ENCODE data around the gene GPATCH8.
A peak's percentile ranks its signal among the peaks of the same experiment; 100 is the strongest.

The GPATCH8 gene

GRCh38 chr17:44387804-44388203 is 115.4 kb downstream of the GPATCH8 start:
- H3K4me3 ChIP-seq (replicated peaks in 1 of 2; ENCODE audit: low read depth in 2 of 2, low read length in 2 of 2), result no peak overlapping the region
- TF ChIP-seq, protein P1, sequence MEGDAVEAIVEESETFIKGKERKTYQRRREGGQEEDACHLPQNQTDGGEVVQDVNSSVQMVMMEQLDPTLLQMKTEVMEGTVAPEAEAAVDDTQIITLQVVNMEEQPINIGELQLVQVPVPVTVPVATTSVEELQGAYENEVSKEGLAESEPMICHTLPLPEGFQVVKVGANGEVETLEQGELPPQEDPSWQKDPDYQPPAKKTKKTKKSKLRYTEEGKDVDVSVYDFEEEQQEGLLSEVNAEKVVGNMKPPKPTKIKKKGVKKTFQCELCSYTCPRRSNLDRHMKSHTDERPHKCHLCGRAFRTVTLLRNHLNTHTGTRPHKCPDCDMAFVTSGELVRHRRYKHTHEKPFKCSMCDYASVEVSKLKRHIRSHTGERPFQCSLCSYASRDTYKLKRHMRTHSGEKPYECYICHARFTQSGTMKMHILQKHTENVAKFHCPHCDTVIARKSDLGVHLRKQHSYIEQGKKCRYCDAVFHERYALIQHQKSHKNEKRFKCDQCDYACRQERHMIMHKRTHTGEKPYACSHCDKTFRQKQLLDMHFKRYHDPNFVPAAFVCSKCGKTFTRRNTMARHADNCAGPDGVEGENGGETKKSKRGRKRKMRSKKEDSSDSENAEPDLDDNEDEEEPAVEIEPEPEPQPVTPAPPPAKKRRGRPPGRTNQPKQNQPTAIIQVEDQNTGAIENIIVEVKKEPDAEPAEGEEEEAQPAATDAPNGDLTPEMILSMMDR (IDR thresholded peaks at IDR 0.05; ENCODE audit: low read depth, low read length), result no peak
- no peak for DNase-seq (ENCODE audit: low read depth in 2 of 2)

- H3K4me3 ChIP-seq (replicated peaks in 1 of 2; ENCODE audit: low read depth in 2 of 2, low read length in 2 of 2), result peak overlapping the region in 1 of 2 donors; percentile 56
- TF ChIP-seq, protein P1 (IDR thresholded peaks at IDR 0.05; ENCODE audit: low read depth, low read length), result no peak
- DNase-seq (ENCODE audit: low read depth in 2 of 2), result no peak
These were observed 117.1 kb downstream of the GPATCH8 start for GRCh38 chr17:44386182-44386525.

GRCh38 chr17:44385287-44386181 is 117.7 kb downstream of the GPATCH8 start:
- TF ChIP-seq, protein P1 (IDR thresholded peaks at IDR 0.05; ENCODE audit: low read depth, low read length), result peak; percentile 34
- H3K4me3 ChIP-seq (replicated peaks in 1 of 2; ENCODE audit: low read depth in 2 of 2, low read length in 2 of 2), result peak overlapping the region; percentile 56 to 58
- DNase-seq (ENCODE audit: low read depth in 2 of 2), result peak; percentile 65 to 80

GRCh38 chr17:44384823-44385286 is 118.4 kb downstream of the GPATCH8 start:
- no peak for DNase-seq (ENCODE audit: low read depth in 2 of 2)
- TF ChIP-seq, protein P1 (IDR thresholded peaks at IDR 0.05; ENCODE audit: low read depth, low read length), result no peak
- peak overlapping the region; percentile 56 to 58 for H3K4me3 ChIP-seq (replicated peaks in 1 of 2; ENCODE audit: low read depth in 2 of 2, low read length in 2 of 2)

DNA sequence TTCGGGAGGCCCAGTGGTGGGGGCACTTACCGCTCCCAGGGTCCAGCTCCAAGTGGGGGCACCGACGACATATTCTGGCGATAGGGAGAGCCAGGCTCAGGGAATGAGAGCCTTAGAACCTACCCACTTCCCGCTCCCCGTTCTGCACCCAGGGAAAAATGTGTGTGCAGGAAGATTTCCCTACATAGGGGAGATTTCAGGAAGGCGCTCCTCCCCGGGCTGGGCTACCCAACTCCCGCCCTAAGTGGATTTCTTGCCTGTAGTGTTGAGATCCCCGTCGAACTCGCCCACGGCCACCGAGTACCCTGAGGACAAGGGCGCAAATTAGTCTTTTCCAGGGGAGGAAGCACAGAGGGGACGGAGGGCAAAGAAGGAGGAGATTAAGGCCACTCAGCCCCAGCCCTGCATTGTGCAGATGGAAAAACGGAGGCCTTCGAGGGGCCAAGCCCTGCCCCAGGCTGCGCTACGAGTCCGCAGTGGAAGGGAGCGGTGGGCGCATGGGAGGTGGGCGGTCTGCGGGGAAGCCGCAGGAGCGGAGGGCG is 118.9 kb downstream of the GPATCH8 start:
- no peak overlapping the region for H3K4me3 ChIP-seq (replicated peaks in 1 of 2; ENCODE audit: low read depth in 2 of 2, low read length in 2 of 2)
- no peak for DNase-seq (ENCODE audit: low read depth in 2 of 2)
- TF ChIP-seq, protein P1 (IDR thresholded peaks at IDR 0.05; ENCODE audit: low read depth, low read length), result no peak

- TF ChIP-seq, protein P1 (IDR thresholded peaks at IDR 0.05; ENCODE audit: low read depth, low read length), result no peak
- DNase-seq (ENCODE audit: low read depth in 2 of 2), result no peak
- no peak overlapping the region for H3K4me3 ChIP-seq (replicated peaks in 1 of 2; ENCODE audit: low read depth in 2 of 2, low read length in 2 of 2)
These were observed 119.3 kb downstream of the GPATCH8 start for GRCh38 chr17:44383861-44384260.

Data from cardiac fibroblast (primary cell).